ENCODE results near the gene AMPD1.

GRCh38 chr1:114716304-114717170 is 21.2 kb upstream of the AMPD1 start, which contains the start of gene NRAS:
- TF ChIP-seq CTCF (IDR thresholded peaks at IDR 0.05; ENCODE audit: low read depth, low read length) (no peak), EZH2phosphoT487 (IDR thresholded peaks at IDR 0.05; ENCODE audit: low read depth) (no peak)
